DOHH2 (cell line): Measurements from ENCODE around the gene HOXD10.

Source experiments
- H3F3A ChIP-seq: fragments of 200-600 bp; sonication (generic), shearing (Covaris generic); 2 replicates; pipeline ENCODE4 v1.6.0; 2016; ENCODE audit warnings: antibody characterized with exemption, mild to moderate bottlenecking; ENCODE audit not compliant: control insufficient read depth, insufficient read depth
- H3K27ac ChIP-seq: fragments of 200-600 bp; sonication (generic); 2 replicates; pipeline ENCODE4 v1.5.1; 2014; ENCODE audit warnings: low read depth, mild to moderate bottlenecking, low read length, moderate library complexity
- H3K27me3 ChIP-seq: fragments of 200-600 bp; sonication (generic); 2 replicates; pipeline ENCODE4 v1.6.1; 2014; ENCODE audit warnings: mild to moderate bottlenecking, low read length, mixed read lengths; ENCODE audit not compliant: control insufficient read depth
- H3K36me3 ChIP-seq: fragments of 200-600 bp; sonication (generic); 2 replicates; pipeline ENCODE4 v1.6.1; 2014; ENCODE audit warnings: mild to moderate bottlenecking, low read length, moderate library complexity, mixed read lengths; ENCODE audit not compliant: control insufficient read depth
- H3K4me1 ChIP-seq: fragments of 200-600 bp; sonication (generic); 2 replicates; pipeline ENCODE4 v1.6.1; 2014; ENCODE audit warnings: mild to moderate bottlenecking, low read length, mixed read lengths; ENCODE audit not compliant: control insufficient read depth
- H3K4me2 ChIP-seq: fragments of 200-600 bp; sonication (generic); 2 replicates; pipeline ENCODE4 v1.6.0; 2014; ENCODE audit warnings: mild to moderate bottlenecking, low read length, moderate library complexity
- H3K4me3 ChIP-seq: fragments of 200-600 bp; sonication (generic); 2 replicates; pipeline ENCODE4 v1.5.1; 2014; ENCODE audit warnings: mild to moderate bottlenecking, low read length, mixed read lengths
- H3K79me2 ChIP-seq: fragments of 200-600 bp; sonication (generic); 2 replicates; pipeline ENCODE4 v1.6.1; 2014; ENCODE audit warnings: mild to moderate bottlenecking, low read length, mixed read lengths; ENCODE audit not compliant: control insufficient read depth
- H3K9me2 ChIP-seq: fragments of 200-600 bp; sonication (generic); replicated peaks from 2 replicates; pipeline ENCODE4 v1.6.1; 2014; ENCODE audit warnings: mild to moderate bottlenecking, low read length, mixed read lengths; ENCODE audit not compliant: control insufficient read depth
- H3K9me3 ChIP-seq: fragments of 200-600 bp; sonication (generic); 2 replicates; pipeline ENCODE4 v1.6.1; 2014; ENCODE audit warnings: antibody characterized with exemption, low read length, mixed read lengths; ENCODE audit not compliant: control insufficient read depth, insufficient read depth
- H4K20me1 ChIP-seq: fragments of 200-600 bp; sonication (generic); 2 replicates; pipeline ENCODE4 v1.6.0; 2014; ENCODE audit warnings: low read depth, mild to moderate bottlenecking, antibody characterized with exemption, low read length, moderate library complexity; ENCODE audit not compliant: control insufficient read depth, insufficient read depth
- CTCF ChIP-seq: fragments of 200-600 bp; sonication (generic); IDR thresholded peaks from one replicate; pipeline ENCODE4 v1.5.1; 2014; ENCODE audit warnings: antibody characterized with exemption, mild to moderate bottlenecking, low read depth, low read length; ENCODE audit not compliant: poor library complexity, severe bottlenecking
- EZH2phosphoT487 ChIP-seq: fragments of 200-600 bp; sonication (generic); IDR thresholded peaks from 2 replicates; pipeline ENCODE4 v1.6.1; 2017; ENCODE audit warnings: borderline replicate concordance, mild to moderate bottlenecking, antibody characterized with exemption, low read length, moderate library complexity, mixed read lengths

Gene HOXD10

GRCh38 chr2:176082525-176082823 lies 34.1 kb upstream of the HOXD10 start:
- H3K9me3 ChIP-seq, result peaks cover 6% of the 10 kb centered on the region; the same call in 1 of the 2 replicates
- no peak overlapping the region for H3K4me3 ChIP-seq
- H3K27me3 ChIP-seq, result peaks cover 6% of the 10 kb centered on the region
- no peaks in the 10 kb centered on the region for H4K20me1 ChIP-seq
- H3K79me2 ChIP-seq, result no peaks in the 10 kb centered on the region
- H3K9me2 ChIP-seq, result no peaks in the 10 kb centered on the region
- no peak overlapping the region for H3K27ac ChIP-seq
- no peaks in the 10 kb centered on the region for H3K4me1 ChIP-seq
- TF ChIP-seq CTCF (no peak), EZH2phosphoT487 (no peak)
- H3F3A ChIP-seq, result no peaks in the 10 kb centered on the region
- H3K4me2 ChIP-seq, result no peak overlapping the region
- H3K36me3 ChIP-seq, result no peaks in the 10 kb centered on the region

DNA sequence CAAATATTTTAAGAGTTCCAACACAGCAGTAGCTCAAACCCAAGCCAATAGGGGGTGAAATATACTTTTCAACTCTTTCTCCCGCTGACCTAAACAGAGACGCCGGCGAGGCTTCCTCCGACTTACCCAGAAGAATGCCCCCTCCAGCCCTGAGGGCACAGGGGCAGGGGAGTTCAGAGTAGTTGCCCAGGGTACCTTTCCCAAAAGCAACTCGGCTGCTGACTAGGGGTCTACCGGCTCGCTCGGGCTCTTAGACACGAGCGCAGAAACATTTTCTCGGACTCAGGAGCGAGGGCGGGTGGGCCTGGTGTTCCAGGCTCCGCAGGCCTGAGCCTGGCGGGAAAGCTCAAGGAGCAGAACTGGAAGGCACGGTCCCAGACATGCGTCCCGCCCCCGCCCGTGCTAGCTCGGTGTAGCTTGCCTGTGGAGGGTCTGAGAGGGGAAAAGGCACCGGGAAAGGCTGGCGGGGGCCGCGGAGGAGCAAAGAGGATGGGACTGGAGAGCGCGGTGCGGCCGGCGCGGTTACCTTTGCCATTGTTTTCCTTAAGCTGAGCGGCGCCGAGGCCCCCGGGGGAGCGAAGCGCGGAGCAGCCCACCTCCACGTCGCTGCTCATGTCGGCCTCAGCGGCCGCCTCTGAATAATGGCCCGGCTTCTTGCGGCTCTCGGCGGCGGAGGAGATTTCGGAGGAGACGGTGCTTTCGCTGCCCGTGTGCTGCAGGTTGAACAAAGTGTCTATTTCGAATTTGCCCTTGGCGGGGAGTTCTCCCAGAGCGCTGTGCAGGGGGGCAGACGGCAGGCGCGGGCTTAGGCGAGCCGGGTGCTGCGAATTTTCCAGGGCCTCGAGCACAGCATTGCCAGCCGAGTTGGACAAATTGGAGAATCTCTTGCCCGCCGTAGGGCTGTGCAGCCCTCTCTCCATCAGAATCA lies 33.5 kb upstream of the HOXD10 start:
- H3K4me1 ChIP-seq, result no peaks in the 10 kb centered on the region
- no peak overlapping the region for H3K4me3 ChIP-seq
- H3K36me3 ChIP-seq, result no peaks in the 10 kb centered on the region
- H3K9me3 ChIP-seq, result peaks cover 6% of the 10 kb centered on the region; the same call in 1 of the 2 replicates
- H3F3A ChIP-seq, result no peaks in the 10 kb centered on the region
- no peak overlapping the region for H3K4me2 ChIP-seq
- H3K79me2 ChIP-seq, result no peaks in the 10 kb centered on the region
- no peaks in the 10 kb centered on the region for H4K20me1 ChIP-seq
- TF ChIP-seq CTCF, result no peak
- TF ChIP-seq EZH2phosphoT487, result no peak
- no peak overlapping the region for H3K27ac ChIP-seq
- no peaks in the 10 kb centered on the region for H3K9me2 ChIP-seq
- H3K27me3 ChIP-seq, result peaks cover 6% of the 10 kb centered on the region

GRCh38 chr2:176083796-176084261 lies 32.7 kb upstream of the HOXD10 start, which contains the start of gene EVX2:
TSS of gene EVX2 (minus strand) at chr2:176083962. CDS start at chr2:176083776, 186 bp downstream.
- Histone ChIP-seq H3K27me3 (peaks cover 9% of the 10 kb centered on the region), H4K20me1 (no peaks in the 10 kb centered on the region), H3K4me3 (no peak within 1 kb of the TSS), H3K36me3 (no peaks in the 10 kb centered on the region), H3K4me1 (no peaks in the 10 kb centered on the region), H3K4me2 (no peak within 1 kb of the TSS), H3K27ac (no peak within 1 kb of the TSS), H3F3A (no peaks in the 10 kb centered on the region), H3K9me3 (peaks cover 6% of the 10 kb centered on the region; the same call in 1 of the 2 replicates), H3K79me2 (no peaks in the 10 kb centered on the region), H3K9me2 (no peaks in the 10 kb centered on the region)
- no peak for TF ChIP-seq CTCF
- TF ChIP-seq EZH2phosphoT487, result no peak
